Measurements from ENCODE around the gene RANBP3L. TPM values are rescaled to one million over a fixed set of nuclear protein-coding genes. Genes with fewer than 3 reads are reported as not detected.
"Not testable (repeated sequence)": the region's sequence is repeated elsewhere in the genome, so short reads cannot be mapped to it uniquely, and the experiment has no call there.

Gene RANBP3L
- total RNA-seq, 6 experiments from 2014 or later = not detected

- Mint-ChIP-seq H3K27ac (no peak overlapping the region), H3K4me3 (no peak overlapping the region), H3K4me1 (ENCODE audit: low read depth) (peaks cover 27% of the 10 kb centered on the region), H3K9me3 (no peaks in the 10 kb centered on the region), H3K27me3 (ENCODE audit: insufficient read depth) (no peaks in the 10 kb centered on the region), H3K36me3 (ENCODE audit: low read depth) (peaks cover 17% of the 10 kb centered on the region)
- no peak for DNase-seq
- TF ChIP-seq, protein P1, sequence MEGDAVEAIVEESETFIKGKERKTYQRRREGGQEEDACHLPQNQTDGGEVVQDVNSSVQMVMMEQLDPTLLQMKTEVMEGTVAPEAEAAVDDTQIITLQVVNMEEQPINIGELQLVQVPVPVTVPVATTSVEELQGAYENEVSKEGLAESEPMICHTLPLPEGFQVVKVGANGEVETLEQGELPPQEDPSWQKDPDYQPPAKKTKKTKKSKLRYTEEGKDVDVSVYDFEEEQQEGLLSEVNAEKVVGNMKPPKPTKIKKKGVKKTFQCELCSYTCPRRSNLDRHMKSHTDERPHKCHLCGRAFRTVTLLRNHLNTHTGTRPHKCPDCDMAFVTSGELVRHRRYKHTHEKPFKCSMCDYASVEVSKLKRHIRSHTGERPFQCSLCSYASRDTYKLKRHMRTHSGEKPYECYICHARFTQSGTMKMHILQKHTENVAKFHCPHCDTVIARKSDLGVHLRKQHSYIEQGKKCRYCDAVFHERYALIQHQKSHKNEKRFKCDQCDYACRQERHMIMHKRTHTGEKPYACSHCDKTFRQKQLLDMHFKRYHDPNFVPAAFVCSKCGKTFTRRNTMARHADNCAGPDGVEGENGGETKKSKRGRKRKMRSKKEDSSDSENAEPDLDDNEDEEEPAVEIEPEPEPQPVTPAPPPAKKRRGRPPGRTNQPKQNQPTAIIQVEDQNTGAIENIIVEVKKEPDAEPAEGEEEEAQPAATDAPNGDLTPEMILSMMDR (IDR thresholded peaks at IDR 0.05) = no peak
Observed at GRCh38 chr5:36208786-36209185, 92.9 kb downstream of the RANBP3L start.

DNA sequence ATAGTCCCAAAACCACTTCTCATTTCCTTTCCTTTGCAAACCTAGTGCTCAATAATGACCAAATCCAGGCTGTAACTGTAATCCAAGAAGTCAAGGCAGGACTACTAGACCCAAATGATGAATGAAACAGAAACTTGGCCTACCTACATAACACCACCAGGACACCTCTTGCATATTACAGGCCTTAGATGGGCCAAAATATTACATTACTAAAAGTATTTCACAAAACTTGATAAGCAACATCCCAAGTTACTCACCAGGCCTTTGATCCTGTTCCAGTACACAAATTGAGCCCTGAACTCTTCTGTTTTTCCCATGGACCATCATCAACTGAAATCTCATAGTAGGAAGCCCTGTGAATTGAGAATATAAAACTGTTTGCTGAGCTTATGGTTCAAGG is 94.8 kb downstream of the RANBP3L start:
- DNase-seq = no peak
- TF ChIP-seq, protein P1 (IDR thresholded peaks at IDR 0.05) = no peak
- H3K27ac Mint-ChIP-seq = no peak overlapping the region
- no peak overlapping the region for H3K4me3 Mint-ChIP-seq
- peaks cover 17% of the 10 kb centered on the region for H3K36me3 Mint-ChIP-seq (ENCODE audit: low read depth)
- no peaks in the 10 kb centered on the region for H3K9me3 Mint-ChIP-seq
- peaks cover 46% of the 10 kb centered on the region for H3K4me1 Mint-ChIP-seq (ENCODE audit: low read depth)
- H3K27me3 Mint-ChIP-seq (ENCODE audit: insufficient read depth) = no peaks in the 10 kb centered on the region

- Mint-ChIP-seq H3K4me1 (ENCODE audit: low read depth) (peaks cover 51% of the 10 kb centered on the region), H3K27ac (no peak overlapping the region), H3K9me3 (no peaks in the 10 kb centered on the region), H3K36me3 (ENCODE audit: low read depth) (peaks cover 17% of the 10 kb centered on the region), H3K4me3 (no peak overlapping the region), H3K27me3 (ENCODE audit: insufficient read depth) (no peaks in the 10 kb centered on the region)
- TF ChIP-seq, protein P1 (IDR thresholded peaks at IDR 0.05) = no peak
- DNase-seq = no peak
Observed at GRCh38 chr5:36205329-36205728, 96.4 kb downstream of the RANBP3L start.

GRCh38 chr5:36202521-36202961 is 99.2 kb downstream of the RANBP3L start:
- peak overlapping the region; percentile 80 for H3K27ac Mint-ChIP-seq
- H3K4me3 Mint-ChIP-seq = peak overlapping the region; percentile 36; the same call in 1 of the 2 replicates
- H3K36me3 Mint-ChIP-seq (ENCODE audit: low read depth) = peaks cover 17% of the 10 kb centered on the region
- DNase-seq = peak; percentile 36
- no peaks in the 10 kb centered on the region for H3K27me3 Mint-ChIP-seq (ENCODE audit: insufficient read depth)
- TF ChIP-seq, protein P1 (IDR thresholded peaks at IDR 0.05) = no peak
- H3K4me1 Mint-ChIP-seq (ENCODE audit: low read depth) = peaks cover 41% of the 10 kb centered on the region
- H3K9me3 Mint-ChIP-seq = no peaks in the 10 kb centered on the region

DNA sequence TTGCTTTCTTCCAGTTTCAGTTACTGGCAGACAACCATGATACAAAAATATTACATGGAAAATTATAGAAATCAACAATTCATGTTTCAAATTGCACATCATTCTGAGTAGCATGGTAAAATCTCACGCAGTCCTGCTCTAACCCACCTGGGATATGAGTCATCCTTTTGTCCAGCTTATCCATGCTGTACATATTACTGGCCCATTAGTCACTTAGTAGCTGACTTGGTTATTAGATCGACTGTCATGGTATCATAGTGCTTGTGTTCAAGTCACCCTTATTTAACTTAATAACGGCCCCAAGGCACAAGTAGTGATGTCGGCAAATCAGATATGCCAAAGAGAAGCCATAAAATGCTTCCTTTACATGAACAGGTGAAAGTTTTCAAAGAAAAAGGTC is 101.2 kb downstream of the RANBP3L start:
- TF ChIP-seq, protein P1 (IDR thresholded peaks at IDR 0.05) = no peak
- H3K4me1 Mint-ChIP-seq (ENCODE audit: low read depth) = peaks cover 41% of the 10 kb centered on the region
- no peak overlapping the region for H3K27ac Mint-ChIP-seq
- H3K4me3 Mint-ChIP-seq = no peak overlapping the region
- no peaks in the 10 kb centered on the region for H3K27me3 Mint-ChIP-seq (ENCODE audit: insufficient read depth)
- H3K36me3 Mint-ChIP-seq (ENCODE audit: low read depth) = peaks cover 11% of the 10 kb centered on the region
- DNase-seq = peak; percentile 26
- H3K9me3 Mint-ChIP-seq = no peaks in the 10 kb centered on the region

DNA sequence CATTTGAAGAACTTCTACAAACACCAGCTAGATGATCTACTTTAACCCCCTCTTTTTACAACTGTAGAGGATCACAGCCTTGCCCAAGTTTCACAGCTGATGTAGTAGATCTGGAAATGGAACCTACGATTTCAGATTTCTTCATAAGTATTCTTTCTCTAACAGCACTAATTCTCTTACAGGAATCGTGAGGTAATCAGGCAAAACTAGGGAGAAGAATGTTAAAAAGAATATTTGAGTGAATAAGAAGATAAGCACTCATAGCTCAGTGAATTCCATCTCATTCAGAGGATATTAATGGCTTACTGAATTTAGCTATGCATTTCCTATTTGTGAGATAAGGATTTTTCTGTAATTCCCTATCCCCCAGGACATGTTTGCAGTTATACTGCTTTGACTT is 102.1 kb downstream of the RANBP3L start:
- H3K27ac Mint-ChIP-seq = peak overlapping the region; percentile 29; the same call in 1 of the 2 replicates
- no peaks in the 10 kb centered on the region for H3K27me3 Mint-ChIP-seq (ENCODE audit: insufficient read depth)
- H3K4me1 Mint-ChIP-seq (ENCODE audit: low read depth) = peaks cover 41% of the 10 kb centered on the region
- peaks cover 11% of the 10 kb centered on the region; the same call in 1 of the 2 replicates for H3K36me3 Mint-ChIP-seq (ENCODE audit: low read depth)
- H3K4me3 Mint-ChIP-seq = no peak overlapping the region; the same call in 1 of the 2 replicates
- TF ChIP-seq, protein P1 (IDR thresholded peaks at IDR 0.05) = no peak
- no peak for DNase-seq
- no peaks in the 10 kb centered on the region for H3K9me3 Mint-ChIP-seq

DNA sequence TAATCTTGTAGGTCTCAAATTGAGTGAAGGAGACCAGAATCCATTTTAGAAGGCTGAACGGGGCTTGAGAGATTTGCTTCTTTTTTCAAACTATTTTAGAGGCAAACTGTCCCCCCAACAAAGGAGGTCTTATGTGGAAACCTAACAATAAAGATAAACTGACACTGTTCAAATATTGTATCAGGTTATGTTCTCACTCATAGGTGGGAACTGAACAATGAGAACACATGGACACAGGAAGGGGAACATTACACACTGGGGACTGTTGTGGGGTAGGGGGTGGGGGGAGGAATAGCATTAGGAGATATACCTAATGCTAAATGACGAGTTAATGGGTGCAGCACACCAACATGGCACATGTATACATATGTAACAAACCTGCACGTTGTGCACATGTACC is 102.9 kb downstream of the RANBP3L start:
- H3K36me3 Mint-ChIP-seq (ENCODE audit: low read depth) = peaks cover 12% of the 10 kb centered on the region
- H3K9me3 Mint-ChIP-seq; H3K27ac Mint-ChIP-seq; H3K4me3 Mint-ChIP-seq; DNase-seq; H3K27me3 Mint-ChIP-seq (ENCODE audit: insufficient read depth): not testable (repeated sequence)
- peaks cover 38% of the 10 kb centered on the region for H3K4me1 Mint-ChIP-seq (ENCODE audit: low read depth)
